ENCODE data around the gene NCAPG2. TPM values are rescaled to one million over a fixed set of nuclear protein-coding genes. Genes with fewer than 3 reads are reported as not detected.

The NCAPG2 gene
- total and polyA plus RNA-seq, 10 of the 15 experiments (the other 5 are each of a cell fraction or from before 2014, with no cell fraction given): 11.2 to 78.2 (median 49.2) TPM

GRCh38 chr7:158706710-158707590 lies 2.3 kb upstream of the NCAPG2 start (continued):
- TF ChIP-seq, protein P1, sequence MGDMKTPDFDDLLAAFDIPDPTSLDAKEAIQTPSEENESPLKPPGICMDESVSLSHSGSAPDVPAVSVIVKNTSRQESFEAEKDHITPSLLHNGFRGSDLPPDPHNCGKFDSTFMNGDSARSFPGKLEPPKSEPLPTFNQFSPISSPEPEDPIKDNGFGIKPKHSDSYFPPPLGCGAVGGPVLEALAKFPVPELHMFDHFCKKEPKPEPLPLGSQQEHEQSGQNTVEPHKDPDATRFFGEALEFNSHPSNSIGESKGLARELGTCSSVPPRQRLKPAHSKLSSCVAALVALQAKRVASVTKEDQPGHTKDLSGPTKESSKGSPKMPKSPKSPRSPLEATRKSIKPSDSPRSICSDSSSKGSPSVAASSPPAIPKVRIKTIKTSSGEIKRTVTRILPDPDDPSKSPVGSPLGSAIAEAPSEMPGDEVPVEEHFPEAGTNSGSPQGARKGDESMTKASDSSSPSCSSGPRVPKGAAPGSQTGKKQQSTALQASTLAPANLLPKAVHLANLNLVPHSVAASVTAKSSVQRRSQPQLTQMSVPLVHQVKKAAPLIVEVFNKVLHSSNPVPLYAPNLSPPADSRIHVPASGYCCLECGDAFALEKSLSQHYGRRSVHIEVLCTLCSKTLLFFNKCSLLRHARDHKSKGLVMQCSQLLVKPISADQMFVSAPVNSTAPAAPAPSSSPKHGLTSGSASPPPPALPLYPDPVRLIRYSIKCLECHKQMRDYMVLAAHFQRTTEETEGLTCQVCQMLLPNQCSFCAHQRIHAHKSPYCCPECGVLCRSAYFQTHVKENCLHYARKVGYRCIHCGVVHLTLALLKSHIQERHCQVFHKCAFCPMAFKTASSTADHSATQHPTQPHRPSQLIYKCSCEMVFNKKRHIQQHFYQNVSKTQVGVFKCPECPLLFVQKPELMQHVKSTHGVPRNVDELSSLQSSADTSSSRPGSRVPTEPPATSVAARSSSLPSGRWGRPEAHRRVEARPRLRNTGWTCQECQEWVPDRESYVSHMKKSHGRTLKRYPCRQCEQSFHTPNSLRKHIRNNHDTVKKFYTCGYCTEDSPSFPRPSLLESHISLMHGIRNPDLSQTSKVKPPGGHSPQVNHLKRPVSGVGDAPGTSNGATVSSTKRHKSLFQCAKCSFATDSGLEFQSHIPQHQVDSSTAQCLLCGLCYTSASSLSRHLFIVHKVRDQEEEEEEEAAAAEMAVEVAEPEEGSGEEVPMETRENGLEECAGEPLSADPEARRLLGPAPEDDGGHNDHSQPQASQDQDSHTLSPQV (IDR thresholded peaks at IDR 0.05): no peak
- TF ChIP-seq ZNF384 (IDR thresholded peaks at IDR 0.05; ENCODE audit: borderline replicate concordance, low read depth, low read length) (no peak), ZNF207 (IDR thresholded peaks at IDR 0.05; ENCODE audit: borderline replicate concordance) (no peak)

GRCh38 chr7:158706273-158706704 lies 1.7 kb upstream of the NCAPG2 start:
- Histone ChIP-seq H4K20me1 (ENCODE audit: control insufficient read depth, insufficient read depth) (no peaks in the 10 kb centered on the region), H3K27ac (ENCODE audit: control insufficient read depth, insufficient read depth) (no peak overlapping the region), H3K4me3 (no peak overlapping the region), H3K9ac (ENCODE audit: control insufficient read depth, insufficient read depth, low read length) (no peak overlapping the region), H3K4me1 (ENCODE audit: control insufficient read depth, insufficient read depth, low read length) (peaks cover 8% of the 10 kb centered on the region), H3K27me3 (replicated peaks in 1 of 2; ENCODE audit: control insufficient read depth in 2 of 2, insufficient read depth in 2 of 2, low read length in 1 of 2) (no peaks in the 10 kb centered on the region), H3K36me3 (ENCODE audit: control insufficient read depth in 2 of 2, insufficient read depth in 2 of 2, low read length in 1 of 2) (no peaks in the 10 kb centered on the region; a peak in 1 of 4 replicates), H3K4me2 (ENCODE audit: control insufficient read depth, insufficient read depth) (no peak overlapping the region), H3K9me3 (replicated peaks; ENCODE audit: control insufficient read depth, insufficient read depth, low read length) (peaks cover 5% of the 10 kb centered on the region; the same call in 2 of the 3 replicates), H2AFZ (ENCODE audit: control insufficient read depth, low read depth, low read length) (no peak overlapping the region), H3K79me2 (ENCODE audit: control insufficient read depth, insufficient read depth, low read length) (peaks cover 35% of the 10 kb centered on the region)
- intact Hi-C loops (cut with micrococcal nuclease; ENCODE audit: unreplicated experiment) (no loop called here), in situ Hi-C loops (cut with MboI) (loop anchor here (5.0 kb wide), 1 partner anchor 116 kb away; no protein-coding TSS in a partner anchor)
- 60% methylated on average over 5 of the region's 5 CpGs for WGBS (ENCODE audit: insufficient coverage, insufficient replicate concordance, low lambda C conversion rate, missing lambda C conversion rate)
- ChIA-PET POLR2A (no interaction called here), CTCF (interaction anchor here (2.6 kb wide), 1 partner anchor 270 kb away, joined by 16 read pairs; no protein-coding TSS in a partner anchor), SMC1A (ENCODE audit: uncharacterized antibody, unreplicated experiment) (interaction anchor here (1.6 kb wide), 1 partner anchor 271 kb away, joined by 9 read pairs; no protein-coding TSS in a partner anchor), RAD21 (ENCODE audit: unreplicated experiment) (interaction anchor here (1.2 to 2.2 kb wide), 2 partner anchors 50 to 270 kb away, joined by 3 to 14 read pairs; no protein-coding TSS in a partner anchor)
- no peak for FAIRE-seq
- no peak for DNase-seq (ENCODE audit: low read depth, low spot score)
- ATAC-seq: no peak
- no TSS peak for BruUV-seq (replicated peaks)
- no peak for TF ChIP-seq PAX8 (IDR thresholded peaks at IDR 0.05)
- no peak for TF ChIP-seq BHLHE40 (IDR thresholded peaks at IDR 0.05; ENCODE audit: borderline replicate concordance in 1 of 2, low read depth in 2 of 2, low read length in 1 of 2)
- TF ChIP-seq MTA2 (IDR thresholded peaks at IDR 0.05; ENCODE audit: low read depth): no peak
- TF ChIP-seq NR2C2 (IDR thresholded peaks at IDR 0.05; ENCODE audit: borderline replicate concordance, control insufficient read depth, insufficient read length, low read depth): no peak
- TF ChIP-seq WRNIP1 (IDR thresholded peaks at IDR 0.05; ENCODE audit: borderline replicate concordance, low read depth, low read length): no peak
- no peak for TF ChIP-seq HCFC1 (IDR thresholded peaks at IDR 0.05; ENCODE audit: low read length)
- TF ChIP-seq FOS (IDR thresholded peaks at IDR 0.05; ENCODE audit: borderline replicate concordance, extremely low read depth, insufficient read length): no peak
- no peak for TF ChIP-seq EGR1 (IDR thresholded peaks at IDR 0.05; ENCODE audit: borderline replicate concordance in 1 of 2, low read depth in 2 of 2, low read length in 2 of 2)
- TF ChIP-seq IRF4 (IDR thresholded peaks at IDR 0.05; ENCODE audit: low read depth, low read length): no peak
- no peak for TF ChIP-seq RCOR1 (conservative IDR thresholded peaks at IDR 0.05; ENCODE audit: low read depth, low read length)
- TF ChIP-seq, protein P2, sequence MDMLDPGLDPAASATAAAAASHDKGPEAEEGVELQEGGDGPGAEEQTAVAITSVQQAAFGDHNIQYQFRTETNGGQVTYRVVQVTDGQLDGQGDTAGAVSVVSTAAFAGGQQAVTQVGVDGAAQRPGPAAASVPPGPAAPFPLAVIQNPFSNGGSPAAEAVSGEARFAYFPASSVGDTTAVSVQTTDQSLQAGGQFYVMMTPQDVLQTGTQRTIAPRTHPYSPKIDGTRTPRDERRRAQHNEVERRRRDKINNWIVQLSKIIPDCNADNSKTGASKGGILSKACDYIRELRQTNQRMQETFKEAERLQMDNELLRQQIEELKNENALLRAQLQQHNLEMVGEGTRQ (IDR thresholded peaks at IDR 0.05; ENCODE audit: borderline replicate concordance, low read depth, low read length): no peak
- TF ChIP-seq SREBF2 (IDR thresholded peaks at IDR 0.05; ENCODE audit: low read length): no peak
- no peak for TF ChIP-seq MXI1 (IDR thresholded peaks at IDR 0.05; ENCODE audit: low read depth, low read length)
